Neuron (in vitro differentiated cells): ENCODE measurements around the gene SH3BP5L.
"Not testable (repeated sequence)": the region's sequence is repeated elsewhere in the genome, so short reads cannot be mapped to it uniquely, and the experiment has no call there.

Experiments used
- H2AFZ ChIP-seq: one replicate; pipeline ENCODE4 v1.6.1; 2013; ENCODE audit warnings: low read depth, mild to moderate bottlenecking, inconsistent platforms, low read length, moderate library complexity
- H3K27me3 ChIP-seq: one replicate; pipeline ENCODE4 v1.6.1; 2013; ENCODE audit warnings: low read length; ENCODE audit not compliant: insufficient read depth
- H3K36me3 ChIP-seq: one replicate; pipeline ENCODE4 v1.6.1; 2013; ENCODE audit warnings: low read length; ENCODE audit not compliant: insufficient read depth
- H3K4me1 ChIP-seq: one replicate; pipeline ENCODE4 v1.6.1; 2013; ENCODE audit warnings: low read length; ENCODE audit not compliant: insufficient read depth
- H3K4me3 ChIP-seq: 2 replicates; pipeline ENCODE4 v1.5.1; 2013; ENCODE audit warnings: mild to moderate bottlenecking, low read length, moderate library complexity
- H3K9me3 ChIP-seq: one replicate; pipeline ENCODE4 v1.6.1; 2013; ENCODE audit warnings: low read length

The SH3BP5L gene

DNA sequence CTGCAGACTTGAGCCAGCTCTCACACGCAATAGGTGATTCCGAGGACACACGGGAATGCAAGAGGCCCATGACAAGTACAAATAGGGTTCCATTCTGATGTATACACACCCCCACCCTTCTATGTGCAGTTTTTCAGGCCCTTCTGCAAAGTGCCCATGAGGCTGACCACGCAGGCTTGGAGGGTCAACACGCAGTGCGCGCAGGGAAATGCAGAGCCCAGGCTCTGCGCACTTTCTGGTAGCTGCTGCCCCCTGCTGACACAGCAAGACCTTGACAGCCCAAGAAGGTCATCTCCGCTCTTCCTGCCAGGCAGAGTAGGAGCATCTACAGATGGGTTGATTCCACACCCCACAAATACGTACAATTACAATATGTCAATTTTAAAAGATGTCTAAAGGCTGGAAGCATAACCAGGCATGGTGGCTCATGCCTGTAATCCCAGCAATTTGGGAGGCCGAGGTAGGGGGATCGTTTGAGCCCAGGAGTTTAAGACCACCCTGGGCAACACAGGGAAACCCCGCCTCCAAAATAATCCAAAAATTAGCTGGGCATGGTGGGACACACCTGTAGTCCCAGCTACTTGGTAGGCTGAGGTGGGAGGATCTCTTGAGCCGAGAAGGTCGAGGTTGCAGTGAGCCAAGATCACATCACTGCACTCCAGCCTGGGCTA lies 18.5 kb downstream of the SH3BP5L start:
- H3K4me1 ChIP-seq = no peaks in the 10 kb centered on the region
- peaks cover 4% of the 10 kb centered on the region for H3K27me3 ChIP-seq
- no peak overlapping the region for H3K4me3 ChIP-seq
- H3K9me3 ChIP-seq = no peaks in the 10 kb centered on the region
- no peak overlapping the region for H2AFZ ChIP-seq
- peaks cover 9% of the 10 kb centered on the region for H3K36me3 ChIP-seq

DNA sequence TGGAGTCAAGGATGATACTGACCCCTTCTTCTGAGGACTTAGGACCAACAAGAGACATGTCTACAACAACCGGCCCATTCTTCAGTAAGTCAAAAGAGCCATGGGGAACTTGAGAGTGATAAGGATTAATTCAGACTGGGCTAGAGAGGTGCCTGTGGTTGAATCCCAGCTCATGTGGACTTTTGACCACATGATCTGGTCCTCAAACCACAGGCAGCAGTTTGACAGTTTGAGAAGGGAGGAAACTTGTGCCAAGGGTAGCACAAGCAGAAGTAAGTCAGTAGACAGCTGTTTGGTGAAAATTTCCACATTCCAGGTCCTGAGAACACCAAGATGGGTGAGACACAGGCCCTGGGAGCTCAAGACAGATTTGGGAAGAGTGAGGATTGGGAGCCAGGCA lies 19.8 kb downstream of the SH3BP5L start:
- no peaks in the 10 kb centered on the region for H3K36me3 ChIP-seq
- no peaks in the 10 kb centered on the region for H3K9me3 ChIP-seq
- peaks cover 5% of the 10 kb centered on the region for H3K27me3 ChIP-seq
- no peak overlapping the region for H3K4me3 ChIP-seq
- H3K4me1 ChIP-seq = no peaks in the 10 kb centered on the region
- no peak overlapping the region for H2AFZ ChIP-seq

DNA sequence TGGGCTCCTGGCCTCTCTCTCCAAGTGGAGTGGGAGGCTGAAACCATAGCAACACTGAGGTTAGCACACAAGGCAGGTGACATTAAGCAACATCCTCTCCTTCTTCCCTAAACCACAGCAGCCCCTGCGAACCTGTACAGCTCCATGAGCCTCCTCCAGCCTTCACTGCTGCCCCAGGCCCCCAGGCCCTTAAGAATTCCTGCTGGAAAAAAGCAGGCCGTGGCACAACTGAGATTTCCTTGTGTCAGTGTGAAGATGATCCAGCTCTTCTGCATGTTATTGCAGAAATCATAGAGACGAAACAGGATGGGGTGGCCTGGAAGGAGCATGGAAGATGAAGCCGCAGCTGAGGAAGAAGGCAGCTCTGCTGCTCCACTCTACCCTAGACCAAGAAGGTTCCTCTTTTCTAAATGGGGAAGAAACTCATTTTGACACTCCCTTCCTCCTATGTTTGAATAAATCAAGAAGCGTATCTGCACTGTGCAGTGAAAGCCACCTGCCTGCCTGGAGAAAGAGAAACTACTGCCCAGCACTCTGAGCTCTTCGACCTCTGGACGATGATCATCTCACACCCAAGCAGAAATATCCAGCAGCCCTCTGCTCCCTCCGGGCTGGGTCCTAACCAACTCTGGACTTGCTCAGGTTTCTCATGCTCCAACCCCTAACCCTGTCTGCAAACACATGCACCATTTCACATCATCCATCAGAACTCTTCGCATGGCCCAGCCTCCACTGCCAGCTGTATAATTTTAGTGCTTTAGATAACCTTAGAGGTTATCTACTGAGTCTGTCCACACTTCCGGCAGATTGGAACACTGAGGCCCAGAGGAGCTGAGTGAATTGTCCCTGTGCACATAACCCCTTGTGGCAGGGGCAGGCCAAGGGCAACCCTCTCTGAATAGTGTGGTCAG lies 20.7 kb downstream of the SH3BP5L start:
- no peaks in the 10 kb centered on the region for H3K4me1 ChIP-seq
- no peaks in the 10 kb centered on the region for H3K36me3 ChIP-seq
- H3K27me3 ChIP-seq = peaks cover 5% of the 10 kb centered on the region
- no peak overlapping the region for H2AFZ ChIP-seq
- no peak overlapping the region for H3K4me3 ChIP-seq
- H3K9me3 ChIP-seq = no peaks in the 10 kb centered on the region

DNA sequence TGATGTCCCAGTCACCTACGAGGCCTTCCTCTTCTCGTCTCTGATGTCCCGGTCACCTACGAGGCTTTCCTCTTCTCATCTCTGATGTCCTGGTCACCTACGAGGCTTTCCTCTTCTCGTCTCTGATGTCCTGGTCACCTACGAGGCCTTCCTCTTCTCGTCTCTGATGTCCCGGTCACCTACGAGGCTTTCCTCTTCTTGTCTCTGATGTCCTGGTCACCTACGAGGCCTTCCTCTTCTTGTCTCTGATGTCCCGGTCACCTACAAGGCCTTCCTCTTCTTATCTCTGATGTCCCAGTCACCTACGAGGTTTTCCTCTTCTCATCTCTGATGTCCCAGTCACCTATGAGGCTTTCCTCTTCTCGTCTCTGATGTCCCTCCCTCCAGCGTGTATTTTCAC lies 22.2 kb downstream of the SH3BP5L start:
- not testable (repeated sequence) for H3K27me3 ChIP-seq, H3K4me3 ChIP-seq, H3K36me3 ChIP-seq, H2AFZ ChIP-seq, H3K4me1 ChIP-seq, H3K9me3 ChIP-seq

DNA sequence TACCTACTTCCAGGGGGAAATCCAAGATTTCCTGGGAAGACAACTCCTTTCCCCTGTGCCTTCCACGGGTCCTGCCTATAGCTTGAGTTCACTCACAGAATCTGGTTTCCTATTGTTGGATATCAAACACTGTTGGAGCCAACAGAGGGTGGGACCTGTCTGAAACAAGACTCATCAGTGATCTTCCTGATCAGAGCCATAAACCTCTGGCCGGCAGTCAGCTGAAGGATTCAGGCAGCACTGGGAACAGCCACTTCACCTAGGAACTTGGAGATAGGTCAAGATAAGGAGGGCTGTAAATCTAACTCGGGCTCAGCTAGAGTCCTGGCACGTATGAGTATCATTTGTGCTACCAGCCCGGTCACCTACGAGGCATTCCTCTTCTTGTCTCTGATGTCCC lies 23.3 kb downstream of the SH3BP5L start:
- no peaks in the 10 kb centered on the region for H3K36me3 ChIP-seq
- no peak overlapping the region for H2AFZ ChIP-seq
- H3K4me3 ChIP-seq = no peak overlapping the region
- H3K4me1 ChIP-seq = no peaks in the 10 kb centered on the region
- peaks cover 6% of the 10 kb centered on the region for H3K27me3 ChIP-seq
- H3K9me3 ChIP-seq = no peaks in the 10 kb centered on the region

DNA sequence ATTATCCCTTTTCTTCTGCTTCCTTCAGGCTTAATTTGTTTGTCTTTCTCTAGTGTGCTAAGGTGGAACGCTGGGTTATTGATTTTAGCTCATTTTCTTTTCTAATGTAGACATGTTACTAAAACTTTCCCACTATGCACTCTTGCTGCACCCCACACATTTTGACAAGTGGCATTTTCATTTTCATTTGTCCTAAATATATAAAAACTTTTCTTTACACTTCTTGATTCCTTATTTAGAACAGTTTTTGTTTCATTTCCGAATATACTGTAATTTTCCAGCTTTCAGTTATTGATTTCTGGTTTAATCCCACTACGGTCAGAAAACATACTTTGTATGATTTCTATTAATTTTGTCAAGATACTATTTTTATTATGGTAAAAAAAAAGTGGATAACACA lies 25.3 kb downstream of the SH3BP5L start:
- Histone ChIP-seq H3K36me3 (no peaks in the 10 kb centered on the region), H3K9me3 (peaks cover 2% of the 10 kb centered on the region)

DNA sequence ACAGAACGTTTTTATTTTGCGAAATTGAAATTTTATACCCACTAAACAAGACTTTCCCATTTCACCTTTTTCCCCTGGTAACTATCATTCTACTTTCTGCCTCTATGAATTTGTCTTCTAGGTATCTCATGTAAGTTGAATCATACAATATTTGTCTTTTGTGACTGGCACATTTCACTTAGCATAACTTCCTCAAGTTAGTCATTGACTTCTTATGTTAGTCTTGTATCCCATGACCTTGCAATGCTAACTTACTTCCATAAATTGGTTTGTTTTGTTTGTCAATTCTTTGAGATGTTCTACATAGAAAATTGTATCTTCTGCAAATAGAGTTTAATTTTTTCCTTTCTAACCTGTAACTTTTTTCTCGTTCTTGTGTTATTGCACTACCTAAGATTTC lies 26.9 kb downstream of the SH3BP5L start:
- peaks cover 2% of the 10 kb centered on the region for H3K9me3 ChIP-seq
- H2AFZ ChIP-seq = no peak overlapping the region
- no peak overlapping the region for H3K4me3 ChIP-seq
- H3K27me3 ChIP-seq = peaks cover 8% of the 10 kb centered on the region
- H3K36me3 ChIP-seq = no peaks in the 10 kb centered on the region
- H3K4me1 ChIP-seq = no peaks in the 10 kb centered on the region

More for the DNA sequence above, 25.3 kb downstream of the SH3BP5L start:
- no peak overlapping the region for H3K4me3 ChIP-seq
- H3K4me1 ChIP-seq = no peaks in the 10 kb centered on the region
- no peak overlapping the region for H2AFZ ChIP-seq
- H3K27me3 ChIP-seq = peaks cover 8% of the 10 kb centered on the region

DNA sequence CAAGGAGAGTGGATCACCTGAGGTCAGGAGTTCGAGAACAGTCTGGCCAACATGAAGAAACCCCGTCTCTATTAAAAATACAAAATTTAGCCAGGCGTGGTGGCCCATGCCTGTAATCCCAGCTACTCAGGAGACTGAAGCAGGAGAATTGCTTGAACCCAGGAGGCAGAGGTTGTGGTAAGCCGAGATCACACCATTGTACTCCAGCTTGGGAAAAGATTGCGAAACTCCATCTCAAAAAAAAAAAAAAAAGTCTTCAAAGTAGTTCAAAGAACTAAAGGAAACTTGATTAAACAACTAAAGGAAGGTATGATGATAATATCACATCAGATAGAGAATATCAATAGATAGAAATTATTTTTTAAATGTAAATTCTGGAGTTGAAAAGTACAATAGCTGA lies 31.1 kb downstream of the SH3BP5L start:
- not testable (repeated sequence) for H3K9me3 ChIP-seq, H3K27me3 ChIP-seq, H3K36me3 ChIP-seq, H3K4me3 ChIP-seq, H2AFZ ChIP-seq, H3K4me1 ChIP-seq

DNA sequence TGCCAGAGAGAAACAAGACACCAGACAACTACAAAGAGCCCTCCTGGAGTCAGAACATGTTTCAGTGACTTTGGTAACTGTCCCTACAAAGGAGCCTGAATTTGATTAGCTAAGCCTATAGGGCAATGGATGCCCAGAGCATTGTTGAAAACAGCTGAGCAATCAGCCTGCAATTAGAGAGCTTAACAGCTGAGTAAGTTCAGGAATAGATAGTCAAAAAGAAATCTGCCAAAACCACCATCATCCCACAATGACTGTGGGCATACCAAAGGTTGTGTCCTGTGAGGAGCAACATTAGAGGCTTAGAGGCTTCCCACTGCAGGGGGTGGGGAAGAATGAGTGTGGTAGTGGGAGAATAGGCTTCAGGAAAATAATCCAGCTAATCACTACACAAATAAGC lies 32.1 kb downstream of the SH3BP5L start:
- Histone ChIP-seq H3K36me3 (no peaks in the 10 kb centered on the region), H3K9me3 (peaks cover 2% of the 10 kb centered on the region), H3K4me3 (no peak overlapping the region), H2AFZ (no peak overlapping the region), H3K27me3 (peaks cover 4% of the 10 kb centered on the region), H3K4me1 (no peaks in the 10 kb centered on the region)

DNA sequence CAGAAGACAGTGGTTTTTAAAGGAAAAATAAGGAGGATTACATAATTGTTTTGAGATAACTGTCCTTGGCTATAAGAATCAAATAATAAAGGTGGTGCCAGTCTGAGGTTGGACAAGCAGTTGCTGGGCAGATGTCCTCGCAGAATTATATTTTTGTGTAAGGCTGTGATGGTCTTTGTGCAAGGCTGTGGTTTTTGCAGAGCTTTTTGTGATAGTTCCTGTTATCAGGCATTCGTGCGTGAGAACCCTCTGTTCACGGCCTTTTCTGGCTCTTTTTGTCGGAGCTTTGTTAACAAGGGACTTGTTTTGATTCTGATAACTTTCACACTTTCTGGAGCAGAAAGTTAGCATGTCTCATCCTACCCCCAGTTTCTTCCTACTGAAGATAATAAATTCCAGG lies 33.4 kb downstream of the SH3BP5L start:
- Histone ChIP-seq H3K36me3 (no peaks in the 10 kb centered on the region), H3K4me3 (no peak overlapping the region), H3K9me3 (peaks cover 2% of the 10 kb centered on the region), H3K27me3 (peaks cover 2% of the 10 kb centered on the region), H3K4me1 (no peaks in the 10 kb centered on the region), H2AFZ (no peak overlapping the region)

DNA sequence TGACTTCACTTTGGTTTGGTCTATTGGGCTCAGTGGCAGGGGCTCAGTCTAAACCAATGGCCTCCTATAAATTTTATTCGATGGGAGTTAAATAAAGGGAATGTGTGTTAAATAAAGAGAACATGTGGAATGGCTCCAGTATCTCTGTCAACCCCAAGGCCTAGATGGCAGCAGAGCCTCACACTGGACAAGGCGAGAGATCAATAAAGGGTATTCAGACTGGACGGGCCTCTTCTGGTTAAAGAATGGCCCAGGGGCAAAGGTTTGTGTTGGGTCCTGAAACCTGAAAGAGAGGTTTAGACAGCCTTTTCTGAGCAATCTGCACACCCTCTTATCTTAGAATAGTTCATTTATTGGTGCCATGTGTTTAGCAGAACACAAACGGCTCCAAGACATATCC lies 34.7 kb downstream of the SH3BP5L start:
- no peaks in the 10 kb centered on the region for H3K36me3 ChIP-seq
- H2AFZ ChIP-seq = no peak overlapping the region
- peaks cover 2% of the 10 kb centered on the region for H3K9me3 ChIP-seq
- no peaks in the 10 kb centered on the region for H3K4me1 ChIP-seq
- H3K27me3 ChIP-seq = peaks cover 5% of the 10 kb centered on the region
- H3K4me3 ChIP-seq = no peak overlapping the region

DNA sequence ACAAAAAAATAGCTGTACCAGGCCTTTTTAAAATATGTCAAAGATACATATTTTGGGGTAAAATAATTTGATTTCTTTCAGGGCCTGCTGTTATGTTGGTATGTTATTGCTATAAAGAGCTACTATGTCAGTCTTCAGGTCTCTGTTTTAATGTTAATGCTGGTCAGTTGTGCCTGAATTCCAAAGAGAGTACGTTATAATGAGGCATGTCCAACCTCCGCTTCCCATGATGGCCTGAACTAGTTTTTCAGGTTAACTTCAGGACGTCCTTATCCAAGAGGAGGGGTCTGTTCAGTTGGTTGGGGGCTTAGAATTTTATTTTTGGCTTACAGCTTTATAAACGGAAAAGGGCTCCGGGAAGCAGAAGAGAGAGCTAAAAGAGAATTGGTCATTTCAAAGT lies 35.3 kb downstream of the SH3BP5L start:
- no peak overlapping the region for H3K4me3 ChIP-seq
- no peaks in the 10 kb centered on the region for H3K4me1 ChIP-seq
- peaks cover 4% of the 10 kb centered on the region for H3K27me3 ChIP-seq
- H2AFZ ChIP-seq = no peak overlapping the region
- H3K9me3 ChIP-seq = no peaks in the 10 kb centered on the region
- H3K36me3 ChIP-seq = no peaks in the 10 kb centered on the region

DNA sequence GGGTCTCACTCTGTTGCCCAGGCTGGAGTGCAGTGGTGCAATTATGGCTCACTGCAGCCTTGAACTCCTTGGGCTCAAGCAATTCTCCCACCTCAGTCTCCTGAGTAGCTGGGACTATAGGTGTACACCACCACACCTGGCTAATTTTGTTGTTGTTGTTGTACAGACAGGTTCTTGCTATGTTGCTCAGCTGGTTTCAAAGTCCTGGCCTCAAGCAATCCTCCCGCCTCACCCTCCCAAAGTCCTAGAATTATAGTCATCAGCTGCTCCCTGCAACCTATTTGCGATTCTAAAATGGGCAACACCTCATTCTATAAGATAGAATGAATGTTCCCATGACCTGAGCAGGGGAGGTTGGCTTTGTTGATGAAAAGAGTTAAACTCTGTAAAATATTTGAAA lies 36.4 kb downstream of the SH3BP5L start:
- not testable (repeated sequence) for H3K27me3 ChIP-seq, H2AFZ ChIP-seq, H3K36me3 ChIP-seq, H3K4me1 ChIP-seq, H3K9me3 ChIP-seq, H3K4me3 ChIP-seq
